ENCODE results near the gene SFXN4.
A peak's percentile ranks its signal among the peaks of the same experiment; 100 is the strongest.

DNA sequence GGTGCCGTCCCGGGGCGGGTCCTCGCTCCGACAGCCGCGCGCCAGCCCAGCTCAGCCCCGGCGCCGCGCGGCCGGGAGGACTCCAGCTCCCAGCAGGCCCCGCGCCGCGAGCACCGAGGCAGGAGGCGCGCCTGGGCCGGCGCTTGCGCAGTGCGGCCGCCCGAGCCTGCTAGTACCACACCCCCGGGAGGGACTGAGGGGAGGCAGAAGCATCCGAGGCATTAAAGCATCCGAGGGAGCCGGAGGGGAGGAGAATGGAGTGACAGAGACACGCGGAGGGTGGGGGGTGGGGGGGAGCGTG, 41.8 kb upstream of the SFXN4 start, which contains the start of gene GRK5:
- TF ChIP-seq CTCF (IDR thresholded peaks at IDR 0.05) = no peak
- TF ChIP-seq POLR2A (IDR thresholded peaks at IDR 0.05) = peak; percentile 15 to 70
